ENCODE results near the gene IQCM.

Gene IQCM

GRCh38 chr4:149749784-149750183, 65.9 kb downstream of the IQCM start:
- no peaks in the 10 kb centered on the region for H3K79me2 ChIP-seq
- no peak for TF ChIP-seq CTCF (IDR thresholded peaks at IDR 0.05)

GRCh38 chr4:149747646-149748045, 68.0 kb downstream of the IQCM start:
- Histone ChIP-seq H2AFZ (no peak overlapping the region), H3K4me2 (ENCODE audit: low read length) (no peak overlapping the region), H3K4me3 (ENCODE audit: low read depth, low read length) (no peak overlapping the region), H3K36me3 (ENCODE audit: control insufficient read depth, insufficient read depth, low read length) (no peaks in the 10 kb centered on the region), H3K27ac (no peak overlapping the region), H3K9ac (no peak overlapping the region), H3K4me1 (no peaks in the 10 kb centered on the region), H3K27me3 (ENCODE audit: control insufficient read depth, insufficient read depth, low read length) (no peaks in the 10 kb centered on the region), H3K9me3 (ENCODE audit: control insufficient read depth, low read length) (no peaks in the 10 kb centered on the region), H3K79me2 (no peaks in the 10 kb centered on the region)
- TF ChIP-seq CTCF (IDR thresholded peaks at IDR 0.05) = no peak

More at GRCh38 chr4:149749784-149750183, 65.9 kb downstream of the IQCM start:
- no peaks in the 10 kb centered on the region for H3K4me1 ChIP-seq
- H2AFZ ChIP-seq = no peak overlapping the region
- no peak overlapping the region for H3K4me3 ChIP-seq (ENCODE audit: low read depth, low read length)
- H3K4me2 ChIP-seq (ENCODE audit: low read length) = no peak overlapping the region
- H3K27me3 ChIP-seq (ENCODE audit: control insufficient read depth, insufficient read depth, low read length) = no peaks in the 10 kb centered on the region
- no peak overlapping the region for H3K9ac ChIP-seq
- no peak overlapping the region for H3K27ac ChIP-seq
- no peaks in the 10 kb centered on the region for H3K36me3 ChIP-seq (ENCODE audit: control insufficient read depth, insufficient read depth, low read length)
- no peaks in the 10 kb centered on the region for H3K9me3 ChIP-seq (ENCODE audit: control insufficient read depth, low read length)

GRCh38 chr4:149746276-149746675, 69.4 kb downstream of the IQCM start:
- no peak overlapping the region for H3K9ac ChIP-seq
- H3K36me3 ChIP-seq (ENCODE audit: control insufficient read depth, insufficient read depth, low read length) = no peaks in the 10 kb centered on the region
- no peak overlapping the region for H3K4me3 ChIP-seq (ENCODE audit: low read depth, low read length)
- no peak overlapping the region for H3K4me2 ChIP-seq (ENCODE audit: low read length)
- no peak overlapping the region for H3K27ac ChIP-seq
- H3K9me3 ChIP-seq (ENCODE audit: control insufficient read depth, low read length) = no peaks in the 10 kb centered on the region
- no peak for TF ChIP-seq CTCF (IDR thresholded peaks at IDR 0.05)
- no peaks in the 10 kb centered on the region for H3K79me2 ChIP-seq
- no peak overlapping the region for H2AFZ ChIP-seq
- H3K27me3 ChIP-seq (ENCODE audit: control insufficient read depth, insufficient read depth, low read length) = no peaks in the 10 kb centered on the region
- no peaks in the 10 kb centered on the region for H3K4me1 ChIP-seq

GRCh38 chr4:149741186-149741831, 74.3 kb downstream of the IQCM start:
- H3K79me2 ChIP-seq = no peaks in the 10 kb centered on the region
- H3K4me1 ChIP-seq = no peaks in the 10 kb centered on the region
- no peak overlapping the region for H3K4me3 ChIP-seq (ENCODE audit: low read depth, low read length)
- H2AFZ ChIP-seq = no peak overlapping the region
- H3K36me3 ChIP-seq (ENCODE audit: control insufficient read depth, insufficient read depth, low read length) = no peaks in the 10 kb centered on the region
- no peak overlapping the region for H3K4me2 ChIP-seq (ENCODE audit: low read length)
- H3K9ac ChIP-seq = no peak overlapping the region
- no peaks in the 10 kb centered on the region for H3K27me3 ChIP-seq (ENCODE audit: control insufficient read depth, insufficient read depth, low read length)
- no peak for TF ChIP-seq CTCF (IDR thresholded peaks at IDR 0.05)
- no peak overlapping the region for H3K27ac ChIP-seq
- no peaks in the 10 kb centered on the region for H3K9me3 ChIP-seq (ENCODE audit: control insufficient read depth, low read length)

GRCh38 chr4:149738156-149738555, 77.5 kb downstream of the IQCM start:
- H3K4me3 ChIP-seq (ENCODE audit: low read depth, low read length) = no peak overlapping the region
- H3K79me2 ChIP-seq = no peaks in the 10 kb centered on the region
- no peak overlapping the region for H3K4me2 ChIP-seq (ENCODE audit: low read length)
- no peak overlapping the region for H3K27ac ChIP-seq
- no peaks in the 10 kb centered on the region for H3K9me3 ChIP-seq (ENCODE audit: control insufficient read depth, low read length)
- no peaks in the 10 kb centered on the region for H3K36me3 ChIP-seq (ENCODE audit: control insufficient read depth, insufficient read depth, low read length)
- no peaks in the 10 kb centered on the region for H3K27me3 ChIP-seq (ENCODE audit: control insufficient read depth, insufficient read depth, low read length)
- no peak overlapping the region for H3K9ac ChIP-seq
- H2AFZ ChIP-seq = no peak overlapping the region
- no peaks in the 10 kb centered on the region for H3K4me1 ChIP-seq
- TF ChIP-seq CTCF (IDR thresholded peaks at IDR 0.05) = no peak
